Epithelial cell of proximal tubule (primary cell): ENCODE data around the gene SF3A1. TPM values are rescaled to one million over a fixed set of nuclear protein-coding genes. Genes with fewer than 3 reads are reported as not detected.
"Not testable (repeated sequence)": the region's sequence is repeated elsewhere in the genome, so short reads cannot be mapped to it uniquely, and the experiment has no call there.

Experiments used
- DNase-seq: peaks from one replicate; pipeline ENCODE4 v3.0.0-alpha.2; 2011; ENCODE audit warnings: low read depth
- H3K4me3 ChIP-seq: 2 replicates; pipeline ENCODE4 v1.5.1; 2011; ENCODE audit warnings: low read depth, mild to moderate bottlenecking, low read length
- CTCF ChIP-seq: conservative IDR thresholded peaks from 2 replicates; pipeline ENCODE4 v1.5.1; 2012; ENCODE audit warnings: low read depth, mild to moderate bottlenecking, low read length
- total RNA-seq: library from RNA; depleted of rRNA; stranded (reverse); fragments of >200 nt; gene quantifications from 2 replicates; pipeline ENCODE4 v1.2.3, GENCODE V29; 2015

Gene SF3A1
- total RNA-seq, 1 donor from 2014 or later, result 42.6 TPM

GRCh38 chr22:30348404-30348803 is 8.3 kb downstream of the SF3A1 start:
- DNase-seq, result no peak
- no peak overlapping the region for H3K4me3 ChIP-seq
- TF ChIP-seq CTCF, result no peak

GRCh38 chr22:30347255-30347892 is 9.3 kb downstream of the SF3A1 start:
- no peak overlapping the region for H3K4me3 ChIP-seq
- TF ChIP-seq CTCF, result no peak
- DNase-seq, result no peak

- no peak for TF ChIP-seq CTCF
- no peak for DNase-seq
- no peak overlapping the region for H3K4me3 ChIP-seq
Observed at GRCh38 chr22:30344447-30345200, 12.1 kb downstream of the SF3A1 start.

GRCh38 chr22:30340911-30341685 is 15.6 kb downstream of the SF3A1 start:
- no peak overlapping the region for H3K4me3 ChIP-seq
- TF ChIP-seq CTCF, result no peak
- DNase-seq, result no peak

- no peak for DNase-seq
- no peak for TF ChIP-seq CTCF
- H3K4me3 ChIP-seq, result no peak overlapping the region
Observed at GRCh38 chr22:30338802-30339201, 17.9 kb downstream of the SF3A1 start.

- not testable (repeated sequence) for DNase-seq
Observed at GRCh38 chr22:30338341-30338740, 18.4 kb downstream of the SF3A1 start.

GRCh38 chr22:30337461-30337778 is 19.3 kb downstream of the SF3A1 start:
- no peak overlapping the region for H3K4me3 ChIP-seq
- TF ChIP-seq CTCF, result no peak
- no peak for DNase-seq

More at GRCh38 chr22:30338341-30338740, 18.4 kb downstream of the SF3A1 start:
- H3K4me3 ChIP-seq, result not testable (repeated sequence)
